ENCODE results near the gene MFSD11. TPM values are rescaled to one million over a fixed set of nuclear protein-coding genes. Genes with fewer than 3 reads are reported as not detected.

The MFSD11 gene
- total RNA-seq, 2 experiments from 2014 or later = 25.5 to 29.4 TPM

DNA sequence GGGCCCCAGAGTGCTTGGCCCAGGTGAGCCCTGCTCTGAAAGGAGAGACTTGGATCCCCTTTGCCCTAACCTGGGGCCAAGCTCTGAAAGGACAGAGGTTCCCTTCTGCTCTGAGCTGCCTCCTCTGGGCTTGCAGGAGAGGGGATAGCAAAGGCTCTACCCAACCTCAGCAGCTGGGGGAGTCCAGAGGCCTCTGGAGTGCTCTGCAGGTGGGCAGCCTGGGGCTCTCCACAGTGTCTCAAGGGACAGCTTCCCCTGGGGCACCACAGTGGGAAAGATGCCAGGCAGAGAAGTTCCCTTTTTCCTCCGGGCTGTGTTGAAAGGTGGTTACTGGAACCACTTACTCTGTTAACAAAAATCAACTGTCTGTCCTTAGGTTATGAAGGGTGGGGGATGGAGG is 82.1 kb downstream of the MFSD11 start:
- Mint-ChIP-seq H3K4me1 (ENCODE audit: low read depth) (peaks cover 9% of the 10 kb centered on the region), H3K36me3 (ENCODE audit: low read depth) (no peaks in the 10 kb centered on the region), H3K4me3 (no peak overlapping the region), H3K27ac (no peak overlapping the region), H3K9me3 (no peaks in the 10 kb centered on the region), H3K27me3 (no peaks in the 10 kb centered on the region)
- Histone ChIP-seq H3K27ac (ENCODE audit: low read depth in 1 of 2, low read length in 2 of 2) (no peak overlapping the region), H3K4me3 (ENCODE audit: low read length) (no peak overlapping the region), H3K27me3 (ENCODE audit: control insufficient read depth in 1 of 2, insufficient read depth in 2 of 2, low read length in 2 of 2) (no peaks in the 10 kb centered on the region), H3K36me3 (ENCODE audit: insufficient read depth, low read length) (no peaks in the 10 kb centered on the region), H3K9me3 (ENCODE audit: control insufficient read depth in 1 of 2, insufficient read depth in 1 of 2, low read length in 2 of 2) (no peaks in the 10 kb centered on the region), H3K4me1 (ENCODE audit: insufficient read depth, low read length) (peaks cover 7% of the 10 kb centered on the region)
- intact Hi-C loops (cut with DNase I, micrococcal nuclease) = no loop called here
- ChIA-PET CTCF (interaction anchor here (1.3 kb wide), 1 partner anchor 139 kb away, joined by 3 read pairs; no protein-coding TSS in a partner anchor), POLR2A (no interaction called here)
- TF ChIP-seq, protein P1, sequence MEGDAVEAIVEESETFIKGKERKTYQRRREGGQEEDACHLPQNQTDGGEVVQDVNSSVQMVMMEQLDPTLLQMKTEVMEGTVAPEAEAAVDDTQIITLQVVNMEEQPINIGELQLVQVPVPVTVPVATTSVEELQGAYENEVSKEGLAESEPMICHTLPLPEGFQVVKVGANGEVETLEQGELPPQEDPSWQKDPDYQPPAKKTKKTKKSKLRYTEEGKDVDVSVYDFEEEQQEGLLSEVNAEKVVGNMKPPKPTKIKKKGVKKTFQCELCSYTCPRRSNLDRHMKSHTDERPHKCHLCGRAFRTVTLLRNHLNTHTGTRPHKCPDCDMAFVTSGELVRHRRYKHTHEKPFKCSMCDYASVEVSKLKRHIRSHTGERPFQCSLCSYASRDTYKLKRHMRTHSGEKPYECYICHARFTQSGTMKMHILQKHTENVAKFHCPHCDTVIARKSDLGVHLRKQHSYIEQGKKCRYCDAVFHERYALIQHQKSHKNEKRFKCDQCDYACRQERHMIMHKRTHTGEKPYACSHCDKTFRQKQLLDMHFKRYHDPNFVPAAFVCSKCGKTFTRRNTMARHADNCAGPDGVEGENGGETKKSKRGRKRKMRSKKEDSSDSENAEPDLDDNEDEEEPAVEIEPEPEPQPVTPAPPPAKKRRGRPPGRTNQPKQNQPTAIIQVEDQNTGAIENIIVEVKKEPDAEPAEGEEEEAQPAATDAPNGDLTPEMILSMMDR (IDR thresholded peaks at IDR 0.05) = no peak
- DNase-seq = no peak
- no peak for ATAC-seq (ENCODE audit: poor library complexity)

DNA sequence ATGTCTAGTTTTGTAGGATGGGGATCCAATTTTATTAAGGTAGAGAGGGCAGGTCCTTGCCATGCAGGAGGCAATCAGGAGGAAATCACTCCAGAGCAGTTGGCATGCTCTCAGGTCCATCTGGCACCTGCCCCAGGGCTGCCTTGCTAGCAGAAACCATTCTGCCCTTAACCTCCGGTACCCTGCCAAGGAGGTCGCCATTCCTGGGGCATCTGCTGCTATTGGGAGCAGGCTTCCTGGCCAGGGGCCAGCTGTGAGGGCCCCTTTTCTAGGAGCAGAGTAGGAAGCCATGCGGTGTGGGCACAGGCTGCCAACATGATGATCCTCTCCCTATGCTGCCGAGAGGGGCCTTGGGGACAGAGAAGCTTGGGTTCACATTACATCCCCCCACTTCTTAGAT is 82.6 kb downstream of the MFSD11 start:
- Histone ChIP-seq H3K27ac (ENCODE audit: low read depth in 1 of 2, low read length in 2 of 2) (no peak overlapping the region), H3K36me3 (ENCODE audit: insufficient read depth, low read length) (no peaks in the 10 kb centered on the region), H3K9me3 (ENCODE audit: control insufficient read depth in 1 of 2, insufficient read depth in 1 of 2, low read length in 2 of 2) (no peaks in the 10 kb centered on the region), H3K4me3 (ENCODE audit: low read length) (no peak overlapping the region), H3K4me1 (ENCODE audit: insufficient read depth, low read length) (peaks cover 7% of the 10 kb centered on the region), H3K27me3 (ENCODE audit: control insufficient read depth in 1 of 2, insufficient read depth in 2 of 2, low read length in 2 of 2) (no peaks in the 10 kb centered on the region)
- peaks cover 9% of the 10 kb centered on the region for H3K4me1 Mint-ChIP-seq (ENCODE audit: low read depth)
- H3K9me3 Mint-ChIP-seq = no peaks in the 10 kb centered on the region
- ATAC-seq (ENCODE audit: poor library complexity) (no peak), DNase-seq (no peak)
- ChIA-PET POLR2A (no interaction called here), CTCF (interaction anchor here (1.3 kb wide), 1 partner anchor 139 kb away, joined by 3 read pairs; no protein-coding TSS in a partner anchor)
- TF ChIP-seq, protein P1 (IDR thresholded peaks at IDR 0.05) = no peak
- H3K4me3 Mint-ChIP-seq = no peak overlapping the region
- intact Hi-C loops (cut with DNase I, micrococcal nuclease) = no loop called here
- no peak overlapping the region for H3K27ac Mint-ChIP-seq
- H3K36me3 Mint-ChIP-seq (ENCODE audit: low read depth) = no peaks in the 10 kb centered on the region
- H3K27me3 Mint-ChIP-seq = no peaks in the 10 kb centered on the region

DNA sequence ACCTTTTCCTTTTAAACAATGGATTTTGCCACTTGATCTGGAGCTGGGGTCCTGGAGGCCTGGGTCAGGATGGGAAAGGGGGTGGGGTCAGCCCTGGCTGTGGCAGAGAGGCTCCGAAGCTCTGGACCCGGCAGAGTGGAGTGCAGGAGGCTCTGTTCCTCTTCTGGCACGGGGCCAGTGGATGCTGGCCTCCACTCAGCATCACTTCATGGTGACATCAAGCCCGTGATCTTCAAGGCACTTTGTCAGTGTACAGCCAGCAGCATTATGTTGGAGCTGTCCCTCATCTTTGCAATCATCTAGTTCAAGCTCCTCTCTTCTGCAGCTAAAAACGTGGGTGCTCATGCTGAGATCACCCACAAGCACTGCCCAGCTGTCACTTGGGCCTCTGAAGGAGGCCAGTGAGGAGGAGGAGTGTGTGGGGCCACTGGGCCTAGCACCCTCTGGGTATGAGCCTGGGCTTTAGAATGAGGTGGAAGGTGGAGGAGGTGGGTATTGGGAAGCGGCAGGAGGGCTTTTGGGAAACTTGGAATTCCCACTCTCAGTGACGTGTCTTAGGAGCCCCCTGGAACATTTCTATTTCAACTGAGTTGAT is 84.4 kb downstream of the MFSD11 start:
- ATAC-seq (ENCODE audit: poor library complexity) (no peak), DNase-seq (no peak)
- ChIA-PET POLR2A (no interaction called here), CTCF (no interaction called here)
- Mint-ChIP-seq H3K4me3 (no peak overlapping the region), H3K27ac (no peak overlapping the region), H3K27me3 (no peaks in the 10 kb centered on the region), H3K4me1 (ENCODE audit: low read depth) (no peaks in the 10 kb centered on the region), H3K36me3 (ENCODE audit: low read depth) (no peaks in the 10 kb centered on the region), H3K9me3 (no peaks in the 10 kb centered on the region)
- peaks cover 8% of the 10 kb centered on the region for H3K4me1 ChIP-seq (ENCODE audit: insufficient read depth, low read length)
- TF ChIP-seq, protein P1 (IDR thresholded peaks at IDR 0.05) = no peak
- no peak overlapping the region for H3K27ac ChIP-seq (ENCODE audit: low read depth in 1 of 2, low read length in 2 of 2)
- no peaks in the 10 kb centered on the region for H3K27me3 ChIP-seq (ENCODE audit: control insufficient read depth in 1 of 2, insufficient read depth in 2 of 2, low read length in 2 of 2)
- no peaks in the 10 kb centered on the region for H3K36me3 ChIP-seq (ENCODE audit: insufficient read depth, low read length)
- H3K9me3 ChIP-seq (ENCODE audit: control insufficient read depth in 1 of 2, insufficient read depth in 1 of 2, low read length in 2 of 2) = no peaks in the 10 kb centered on the region
- intact Hi-C loops (cut with DNase I, micrococcal nuclease) = no loop called here
- H3K4me3 ChIP-seq (ENCODE audit: low read length) = no peak overlapping the region

Measured in CD4-positive, alpha-beta T cell (primary cell).